Ascending aorta (tissue), 2 donors: Measurements from ENCODE around the gene MEGF8. TPM values are rescaled to one million over a fixed set of nuclear protein-coding genes. Genes with fewer than 3 reads are reported as not detected.

Experiments
- DNase-seq, 2 donors: peaks; one replicate each; pipeline ENCODE4 v3.0.0-alpha.2; 2019; ENCODE audit warnings: low spot score in 2 of 2
- H3K27ac ChIP-seq, 2 donors: fragments of 200-600 bp; sonication (generic); one replicate each; pipeline ENCODE4 v1.5.1; 2016 to 2017; ENCODE audit warnings: mild to moderate bottlenecking in 1 of 2
- H3K27me3 ChIP-seq: fragments of 200-600 bp; sonication (generic); one replicate; pipeline ENCODE4 v1.5.1; 2017
- H3K36me3 ChIP-seq, 2 donors: fragments of 200-600 bp; sonication (generic); one replicate each; pipeline ENCODE4 v1.5.1; 2016
- H3K4me1 ChIP-seq, 2 donors: fragments of 200-600 bp; sonication (generic); one replicate each; pipeline ENCODE4 v1.5.1; 2016 to 2017; ENCODE audit warnings: mild to moderate bottlenecking in 1 of 2
- H3K4me3 ChIP-seq, 2 donors: fragments of 200-600 bp; sonication (generic); one replicate each; pipeline ENCODE4 v1.5.1; 2016 to 2017; ENCODE audit warnings: mild to moderate bottlenecking in 1 of 2
- H3K9me3 ChIP-seq, 2 donors: fragments of 200-600 bp; sonication (generic); one replicate each; pipeline ENCODE4 v1.5.1; 2016
- intact Hi-C: fragments of 100-400 bp; cut with DNase I; formaldehyde crosslinking; loops from one replicate; pipeline ENCODE4 v1.15.1; 2023
- total RNA-seq: library from RNA; depleted of rRNA; stranded (reverse); fragments of >200 nt; gene quantifications from one replicate; pipeline ENCODE4 v1.1.0, GENCODE V29; 2016
- TF ChIP-seq, protein P1 (sequence below), 3 experiments: fragments of 200-600 bp in 2 of 3; fragments of 450-650 bp in 1 of 3; sonication (generic) in 2 of 3; IDR thresholded peaks; one replicate each; pipeline ENCODE4 v1.5.1; 2016 to 2019; ENCODE audit warnings: antibody characterized with exemption in 3 of 3, mild to moderate bottlenecking in 1 of 3, moderate library complexity in 1 of 3

The MEGF8 gene
- total RNA-seq, 1 donor from 2014 or later: 61.8 TPM

DNA sequence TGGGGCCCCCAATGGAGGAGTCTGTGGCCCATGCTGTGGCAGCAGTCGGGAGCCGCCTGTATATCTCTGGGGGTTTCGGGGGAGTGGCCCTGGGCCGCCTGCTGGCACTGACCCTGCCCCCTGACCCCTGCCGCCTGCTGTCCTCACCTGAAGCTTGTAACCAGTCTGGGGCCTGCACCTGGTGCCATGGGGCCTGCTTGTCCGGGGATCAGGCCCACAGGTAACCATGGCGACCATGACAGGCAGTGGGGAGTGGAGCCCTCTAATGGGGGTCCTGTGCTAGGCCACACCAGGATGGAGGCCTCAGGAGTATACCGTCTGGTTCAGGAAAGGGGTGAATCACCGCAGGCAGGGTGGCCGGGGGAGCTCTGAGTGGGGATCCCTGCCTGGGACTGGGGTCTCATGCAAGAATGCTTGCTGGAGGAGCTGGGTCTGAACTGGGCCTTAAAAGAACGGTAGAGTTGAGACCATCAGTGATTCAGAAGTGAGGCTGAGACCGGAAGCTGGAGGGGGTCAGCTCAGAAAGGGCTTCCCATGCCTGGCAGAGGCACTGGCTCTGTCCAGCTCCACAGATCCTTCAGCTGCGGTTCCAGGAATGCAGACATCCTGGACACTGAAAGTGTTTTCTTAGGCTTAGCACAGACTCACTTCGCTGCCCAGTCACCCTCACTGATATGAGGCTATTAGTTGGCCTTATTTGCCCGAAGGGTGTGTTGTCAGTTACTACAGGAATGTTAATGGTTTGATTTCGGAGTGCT lies 35.5 kb downstream of the MEGF8 start:
- Histone ChIP-seq H3K27ac (no peak overlapping the region), H3K4me1 (no peaks in the 10 kb centered on the region), H3K9me3 (no peaks in the 10 kb centered on the region), H3K27me3 (no peaks in the 10 kb centered on the region), H3K4me3 (no peak overlapping the region), H3K36me3 (peaks cover 36 to 74% of the 10 kb centered on the region in 2 donors)
- no peak for DNase-seq
- TF ChIP-seq, protein P1, sequence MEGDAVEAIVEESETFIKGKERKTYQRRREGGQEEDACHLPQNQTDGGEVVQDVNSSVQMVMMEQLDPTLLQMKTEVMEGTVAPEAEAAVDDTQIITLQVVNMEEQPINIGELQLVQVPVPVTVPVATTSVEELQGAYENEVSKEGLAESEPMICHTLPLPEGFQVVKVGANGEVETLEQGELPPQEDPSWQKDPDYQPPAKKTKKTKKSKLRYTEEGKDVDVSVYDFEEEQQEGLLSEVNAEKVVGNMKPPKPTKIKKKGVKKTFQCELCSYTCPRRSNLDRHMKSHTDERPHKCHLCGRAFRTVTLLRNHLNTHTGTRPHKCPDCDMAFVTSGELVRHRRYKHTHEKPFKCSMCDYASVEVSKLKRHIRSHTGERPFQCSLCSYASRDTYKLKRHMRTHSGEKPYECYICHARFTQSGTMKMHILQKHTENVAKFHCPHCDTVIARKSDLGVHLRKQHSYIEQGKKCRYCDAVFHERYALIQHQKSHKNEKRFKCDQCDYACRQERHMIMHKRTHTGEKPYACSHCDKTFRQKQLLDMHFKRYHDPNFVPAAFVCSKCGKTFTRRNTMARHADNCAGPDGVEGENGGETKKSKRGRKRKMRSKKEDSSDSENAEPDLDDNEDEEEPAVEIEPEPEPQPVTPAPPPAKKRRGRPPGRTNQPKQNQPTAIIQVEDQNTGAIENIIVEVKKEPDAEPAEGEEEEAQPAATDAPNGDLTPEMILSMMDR (IDR thresholded peaks at IDR 0.05): no peak
- intact Hi-C loops: no loop called here

DNA sequence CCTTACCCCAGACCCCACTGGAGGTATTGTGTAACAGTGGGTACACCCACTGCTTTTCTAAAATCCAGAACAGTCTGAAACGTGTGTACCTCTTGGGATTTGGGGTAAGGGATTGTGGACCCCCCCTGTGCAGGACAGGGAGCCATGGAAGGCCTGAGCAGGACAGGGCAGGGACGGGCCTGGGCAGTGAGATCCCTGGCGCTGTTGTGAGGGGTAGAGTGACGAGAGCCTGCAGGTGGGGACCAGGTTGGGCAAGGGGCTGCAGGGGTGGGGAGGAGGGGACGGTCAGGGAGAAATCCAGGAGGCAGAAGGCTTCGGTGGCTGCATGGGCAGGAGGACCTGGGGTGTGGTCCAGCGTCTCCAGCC lies 36.1 kb downstream of the MEGF8 start:
- Histone ChIP-seq H3K4me1 (no peaks in the 10 kb centered on the region), H3K36me3 (peaks cover 31 to 68% of the 10 kb centered on the region in 2 donors), H3K27me3 (no peaks in the 10 kb centered on the region), H3K27ac (no peak overlapping the region), H3K9me3 (no peaks in the 10 kb centered on the region), H3K4me3 (no peak overlapping the region)
- no peak for DNase-seq
- intact Hi-C loops: no loop called here
- TF ChIP-seq, protein P1 (IDR thresholded peaks at IDR 0.05): no peak

DNA sequence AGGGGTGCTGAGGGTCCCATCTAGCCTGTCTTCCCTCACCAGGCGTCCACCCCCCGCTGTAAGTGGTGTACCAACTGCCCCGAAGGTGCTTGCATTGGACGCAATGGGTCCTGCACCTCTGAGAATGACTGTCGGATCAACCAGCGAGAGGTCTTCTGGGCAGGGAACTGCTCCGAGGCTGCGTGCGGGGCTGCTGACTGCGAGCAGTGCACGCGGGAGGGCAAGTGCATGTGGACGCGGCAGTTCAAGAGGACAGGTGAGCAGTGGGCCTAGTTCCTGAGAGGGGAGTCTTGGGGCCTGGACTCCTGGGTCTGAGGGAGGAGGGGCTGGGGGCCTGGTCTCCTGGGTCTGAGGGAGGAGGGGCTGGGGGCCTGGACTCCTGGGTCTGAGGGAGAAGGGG lies 36.9 kb downstream of the MEGF8 start:
- TF ChIP-seq, protein P1 (IDR thresholded peaks at IDR 0.05): no peak
- H3K9me3 ChIP-seq: no peaks in the 10 kb centered on the region
- no peak overlapping the region for H3K27ac ChIP-seq
- DNase-seq: no peak
- H3K4me1 ChIP-seq: no peaks in the 10 kb centered on the region
- no peaks in the 10 kb centered on the region for H3K27me3 ChIP-seq
- no peak overlapping the region for H3K4me3 ChIP-seq
- intact Hi-C loops: no loop called here
- peaks cover 23 to 60% of the 10 kb centered on the region in 2 donors for H3K36me3 ChIP-seq

DNA sequence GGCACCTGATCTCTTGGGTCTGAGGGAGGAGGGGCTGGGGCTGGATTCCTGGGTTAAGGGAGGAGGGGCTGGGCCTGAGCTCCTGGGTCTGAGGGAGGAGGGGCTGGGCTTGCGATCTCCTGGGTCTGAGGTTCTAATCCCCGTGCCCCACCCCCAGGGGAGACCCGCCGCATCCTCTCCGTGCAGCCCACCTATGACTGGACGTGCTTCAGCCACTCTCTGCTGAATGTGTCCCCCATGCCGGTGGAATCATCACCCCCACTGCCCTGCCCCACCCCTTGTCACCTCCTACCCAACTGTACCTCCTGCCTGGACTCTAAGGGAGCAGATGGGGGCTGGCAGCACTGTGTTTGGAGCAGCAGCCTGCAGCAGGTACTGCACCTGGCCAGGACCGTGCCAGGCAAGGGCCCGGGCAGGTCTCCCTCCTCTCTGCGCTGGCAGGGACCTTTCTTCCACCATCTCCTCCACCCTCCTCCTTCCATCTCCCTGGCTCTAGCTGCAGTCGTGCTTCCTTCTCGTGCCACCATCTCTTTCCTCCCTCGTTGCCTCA lies 37.5 kb downstream of the MEGF8 start:
- H3K9me3 ChIP-seq: no peaks in the 10 kb centered on the region
- DNase-seq: no peak
- H3K27ac ChIP-seq: no peak overlapping the region
- peaks cover 16 to 54% of the 10 kb centered on the region in 2 donors for H3K36me3 ChIP-seq
- H3K27me3 ChIP-seq: no peaks in the 10 kb centered on the region
- H3K4me3 ChIP-seq: no peak overlapping the region
- intact Hi-C loops: no loop called here
- H3K4me1 ChIP-seq: no peaks in the 10 kb centered on the region
- TF ChIP-seq, protein P1 (IDR thresholded peaks at IDR 0.05): no peak

DNA sequence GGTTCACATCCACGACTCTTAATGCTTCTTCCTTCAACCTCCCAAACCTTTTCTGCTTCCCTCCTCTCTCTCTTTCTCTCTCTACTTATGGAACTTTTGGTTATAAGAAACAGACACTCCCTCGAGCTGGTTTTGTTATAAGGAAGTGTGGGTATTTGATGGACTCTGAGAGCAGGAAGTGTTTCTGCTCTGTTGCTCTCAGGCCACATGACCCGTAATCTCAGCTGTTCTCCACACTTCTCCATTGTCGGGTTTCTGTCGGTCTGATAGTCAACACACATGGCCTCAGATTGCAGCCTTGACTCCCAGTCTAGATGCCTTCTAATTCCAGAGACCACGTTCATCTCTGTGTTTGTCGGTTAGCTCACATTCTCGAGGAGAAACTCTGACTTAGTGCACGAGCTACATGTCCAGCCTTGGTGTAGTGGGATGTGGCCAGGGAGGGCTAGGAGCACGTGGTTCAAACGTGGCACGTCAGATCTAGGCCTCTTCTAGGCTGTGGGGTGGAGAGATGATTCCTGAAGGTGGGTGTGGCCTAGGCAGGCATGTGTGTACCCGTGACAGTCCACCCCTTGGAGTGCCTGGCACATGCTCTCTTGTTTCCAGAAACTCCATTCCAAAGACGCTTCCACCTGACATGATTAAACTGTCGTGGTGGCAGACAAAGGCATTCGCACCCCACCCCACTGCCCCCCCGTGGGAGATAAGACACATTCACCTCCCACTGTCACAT lies 38.3 kb downstream of the MEGF8 start:
- H3K4me1 ChIP-seq: no peaks in the 10 kb centered on the region
- no peak overlapping the region for H3K27ac ChIP-seq
- no peak for DNase-seq
- H3K4me3 ChIP-seq: no peak overlapping the region
- TF ChIP-seq, protein P1 (IDR thresholded peaks at IDR 0.05): no peak
- no peaks in the 10 kb centered on the region for H3K27me3 ChIP-seq
- H3K9me3 ChIP-seq: no peaks in the 10 kb centered on the region
- H3K36me3 ChIP-seq: peaks cover 13 to 50% of the 10 kb centered on the region in 2 donors
- intact Hi-C loops: no loop called here
